Umbilical cord (tissue), 2 donors: ENCODE data around the gene ZKSCAN7. TPM values are rescaled to one million over a fixed set of nuclear protein-coding genes. Genes with fewer than 3 reads are reported as not detected.
"Not testable (repeated sequence)": the region's sequence is repeated elsewhere in the genome, so short reads cannot be mapped to it uniquely, and the experiment has no call there.

Experiments used
- DNase-seq: peaks from one replicate; pipeline ENCODE4 v3.0.0-alpha.2; 2015; ENCODE audit warnings: low spot score
- total RNA-seq: library from RNA; depleted of rRNA; stranded (reverse); fragments of >200 nt; gene quantifications from one replicate; pipeline ENCODE4 v1.2.3, GENCODE V29; 2014; ENCODE audit warnings: low replicate concordance; ENCODE audit not compliant: insufficient read depth

The ZKSCAN7 gene
- 6.7 TPM for total RNA-seq

GRCh38 chr3:44554626-44555592 lies at the start of gene ZKSCAN7:
TSS of gene ZKSCAN7 (plus strand) at chr3:44555193. CDS start at chr3:44557048, 1,855 bp downstream.
- peak; percentile 66 for DNase-seq

- no peak for DNase-seq
Measured at GRCh38 chr3:44506556-44506955, 48.4 kb upstream of the ZKSCAN7 start.

GRCh38 chr3:44506961-44507360 lies 48.0 kb upstream of the ZKSCAN7 start:
- no peak for DNase-seq

- DNase-seq, result no peak
Measured at GRCh38 chr3:44509393-44509921, 45.5 kb upstream of the ZKSCAN7 start.

GRCh38 chr3:44510000-44510368 lies 45.0 kb upstream of the ZKSCAN7 start:
- no peak for DNase-seq

- DNase-seq, result peak; percentile 4
Measured at GRCh38 chr3:44511238-44511566, 43.8 kb upstream of the ZKSCAN7 start.

GRCh38 chr3:44513513-44513912 lies 41.5 kb upstream of the ZKSCAN7 start:
- DNase-seq, result no peak

- DNase-seq, result no peak
Measured at GRCh38 chr3:44516230-44516629, 38.8 kb upstream of the ZKSCAN7 start.

GRCh38 chr3:44518782-44519156 lies 36.2 kb upstream of the ZKSCAN7 start:
- DNase-seq, result no peak

- no peak for DNase-seq
Measured at GRCh38 chr3:44521721-44522120, 33.3 kb upstream of the ZKSCAN7 start.

GRCh38 chr3:44522494-44522933 lies 32.5 kb upstream of the ZKSCAN7 start:
- DNase-seq, result no peak

- no peak for DNase-seq
Measured at GRCh38 chr3:44525060-44525459, 29.9 kb upstream of the ZKSCAN7 start.

- no peak for DNase-seq
Measured at GRCh38 chr3:44529927-44530326, 25.1 kb upstream of the ZKSCAN7 start.

- no peak for DNase-seq
Measured at GRCh38 chr3:44530911-44531310, 24.1 kb upstream of the ZKSCAN7 start.

- not testable (repeated sequence) for DNase-seq
Measured at GRCh38 chr3:44534659-44535058, 20.3 kb upstream of the ZKSCAN7 start.

- no peak for DNase-seq
Measured at GRCh38 chr3:44535364-44535763, 19.6 kb upstream of the ZKSCAN7 start.

- DNase-seq, result not testable (repeated sequence)
Measured at GRCh38 chr3:44544811-44545210, 10.2 kb upstream of the ZKSCAN7 start.

GRCh38 chr3:44555723-44556122 lies 730 bp downstream of the ZKSCAN7 start:
- no peak for DNase-seq

GRCh38 chr3:44557074-44557473 lies 2.1 kb downstream of the ZKSCAN7 start:
- no peak for DNase-seq

- no peak for DNase-seq
Measured at GRCh38 chr3:44561076-44561475, 6.1 kb downstream of the ZKSCAN7 start.

GRCh38 chr3:44562147-44562546 lies 7.2 kb downstream of the ZKSCAN7 start:
- DNase-seq, result no peak

GRCh38 chr3:44568561-44568960 lies 13.6 kb downstream of the ZKSCAN7 start:
- DNase-seq, result no peak

- no peak for DNase-seq
Measured at GRCh38 chr3:44571024-44571423, 16.0 kb downstream of the ZKSCAN7 start.
